HG03469 (cell line): ENCODE results near the gene FMNL1.

Experiments
- ATAC-seq: cut with Tn5 transposase; IDR thresholded peaks from one replicate; pipeline ENCODE4 v1.9.1; 2021; ENCODE audit warnings: mild to moderate bottlenecking, moderate library complexity, moderate number of reproducible peaks; ENCODE audit not compliant: unreplicated experiment

FMNL1 gene

DNA sequence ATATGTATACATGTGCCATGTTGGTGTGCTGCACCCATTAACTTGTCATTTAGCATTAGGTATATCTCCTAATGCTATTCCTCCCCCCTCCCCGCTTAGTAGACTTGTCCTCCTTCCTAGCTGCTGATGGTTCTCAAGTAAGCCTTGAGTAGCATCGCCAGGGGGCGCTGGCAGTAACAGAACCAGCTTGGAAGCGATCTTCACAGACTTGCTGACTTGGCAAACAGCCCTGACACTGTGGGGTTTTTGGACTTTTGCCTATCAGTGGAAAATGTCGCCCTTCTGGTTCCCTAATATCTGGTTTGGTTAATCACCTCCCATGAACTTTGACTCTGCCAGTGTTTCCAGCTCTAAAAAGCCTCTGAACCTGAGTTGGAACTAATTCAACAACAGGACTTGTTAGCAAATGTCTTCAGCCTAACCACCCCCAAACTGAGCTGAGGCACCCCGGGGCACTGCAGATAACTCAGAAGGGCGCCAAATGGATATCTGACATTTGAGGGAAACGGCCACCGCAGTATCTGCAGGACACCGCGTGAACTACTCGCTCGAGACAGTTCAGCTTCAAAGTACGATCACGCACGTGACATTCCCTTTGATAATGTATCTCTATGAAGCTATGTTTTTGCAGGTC lies 55.6 kb downstream of the FMNL1 start:
- ATAC-seq: no peak

DNA sequence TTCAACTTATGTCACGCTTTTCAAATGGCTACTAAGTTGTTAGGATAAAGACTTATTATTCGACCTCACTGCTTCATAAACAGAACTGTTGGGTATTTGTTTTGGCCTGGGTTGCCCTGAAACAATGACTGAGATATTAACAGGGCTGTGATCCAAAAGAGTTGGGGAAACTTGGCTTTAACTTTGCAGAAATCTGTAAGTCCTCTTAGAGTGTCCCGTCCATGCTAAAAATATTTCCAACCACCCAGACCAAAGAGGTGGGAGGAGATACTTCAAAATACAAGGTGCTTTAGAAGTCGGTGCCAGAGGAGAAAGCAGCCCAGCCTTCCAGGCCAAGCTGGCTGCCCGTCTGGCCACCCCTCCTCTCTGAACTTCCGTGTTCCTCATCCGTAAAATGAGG lies 56.3 kb downstream of the FMNL1 start:
- no peak for ATAC-seq

DNA sequence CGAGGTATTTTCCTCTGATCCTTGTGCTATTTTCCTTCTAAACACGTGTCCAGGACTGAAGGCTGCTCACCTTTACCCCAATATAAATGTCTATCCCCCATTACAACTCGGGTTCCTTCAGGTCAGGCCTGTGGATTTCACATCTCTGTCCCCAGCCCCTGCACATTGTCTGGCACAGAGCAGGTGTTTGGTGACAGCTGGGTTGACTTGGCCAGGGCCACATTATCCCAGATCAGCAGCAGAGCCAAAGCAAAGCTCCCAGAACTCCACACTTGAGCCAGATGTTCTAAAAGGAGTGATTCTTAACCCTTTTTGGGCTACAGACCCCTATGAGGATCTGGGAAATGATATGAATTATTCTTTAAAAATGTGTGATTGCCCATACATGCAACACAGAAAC lies 58.2 kb downstream of the FMNL1 start:
- no peak for ATAC-seq

DNA sequence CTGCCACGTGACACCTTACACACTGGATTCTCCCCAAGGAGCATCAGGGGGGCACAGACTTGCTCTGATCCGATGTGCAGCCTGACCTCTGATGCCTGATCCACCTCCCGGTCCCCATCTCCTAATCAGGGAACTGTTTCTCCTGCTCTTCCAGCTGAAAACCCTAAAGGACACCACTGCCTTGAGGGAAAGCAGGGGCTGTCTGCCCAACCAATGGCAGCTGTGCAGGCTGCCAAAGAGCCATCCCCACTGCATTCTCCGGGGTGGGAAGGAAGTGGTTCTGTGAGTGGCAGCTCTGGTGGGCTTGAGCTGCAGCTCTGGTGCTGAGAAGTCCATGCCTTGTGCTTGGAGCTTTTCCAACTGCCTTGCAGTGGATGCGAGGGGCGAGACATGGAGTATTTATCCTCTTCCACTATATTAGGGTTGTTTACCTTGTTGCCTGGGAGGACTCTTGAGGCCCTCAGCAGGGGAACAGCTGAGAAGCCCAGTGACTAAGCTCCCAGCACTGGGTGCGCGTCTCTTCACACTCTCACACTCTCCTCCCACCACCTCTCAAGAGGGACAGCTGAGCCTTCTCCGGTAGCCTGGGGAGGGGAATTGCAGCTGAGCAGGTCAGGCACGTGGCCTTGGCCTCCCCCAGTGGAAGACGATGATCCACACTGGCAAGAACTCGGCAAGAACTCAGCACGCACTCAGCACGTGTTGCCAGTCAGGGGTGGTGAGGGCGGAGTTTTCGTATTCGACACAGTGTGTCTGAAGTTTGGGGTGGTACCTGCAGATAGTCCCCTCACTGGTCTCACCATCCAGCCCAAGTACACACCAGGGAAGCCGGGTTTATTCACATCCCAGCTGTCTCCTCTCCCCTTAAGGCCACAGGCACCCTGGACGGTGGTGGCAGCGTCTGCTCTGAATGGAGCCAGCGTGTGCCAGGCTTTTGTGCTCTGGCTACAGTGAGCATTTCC lies 61.3 kb downstream of the FMNL1 start:
- no peak for ATAC-seq

DNA sequence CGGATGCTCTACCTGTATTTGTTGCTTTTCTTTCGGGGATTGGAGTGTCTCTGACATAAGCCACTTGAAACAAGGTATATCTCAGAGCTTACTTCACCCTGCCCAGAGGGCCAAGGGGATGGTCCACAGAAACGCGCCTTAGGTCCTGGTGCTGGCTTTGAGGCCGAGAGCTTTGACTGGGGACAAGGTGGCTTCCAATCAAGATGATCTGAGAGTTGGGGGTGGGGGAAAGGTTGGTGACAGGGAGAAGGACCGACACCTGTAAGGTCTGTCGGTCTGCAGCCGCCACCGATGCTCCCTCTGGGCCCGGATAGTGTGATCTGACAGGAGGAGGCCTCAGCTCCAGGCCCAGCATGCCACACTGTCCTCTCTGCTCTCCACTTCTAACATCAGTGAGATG lies 62.0 kb downstream of the FMNL1 start:
- ATAC-seq: no peak

DNA sequence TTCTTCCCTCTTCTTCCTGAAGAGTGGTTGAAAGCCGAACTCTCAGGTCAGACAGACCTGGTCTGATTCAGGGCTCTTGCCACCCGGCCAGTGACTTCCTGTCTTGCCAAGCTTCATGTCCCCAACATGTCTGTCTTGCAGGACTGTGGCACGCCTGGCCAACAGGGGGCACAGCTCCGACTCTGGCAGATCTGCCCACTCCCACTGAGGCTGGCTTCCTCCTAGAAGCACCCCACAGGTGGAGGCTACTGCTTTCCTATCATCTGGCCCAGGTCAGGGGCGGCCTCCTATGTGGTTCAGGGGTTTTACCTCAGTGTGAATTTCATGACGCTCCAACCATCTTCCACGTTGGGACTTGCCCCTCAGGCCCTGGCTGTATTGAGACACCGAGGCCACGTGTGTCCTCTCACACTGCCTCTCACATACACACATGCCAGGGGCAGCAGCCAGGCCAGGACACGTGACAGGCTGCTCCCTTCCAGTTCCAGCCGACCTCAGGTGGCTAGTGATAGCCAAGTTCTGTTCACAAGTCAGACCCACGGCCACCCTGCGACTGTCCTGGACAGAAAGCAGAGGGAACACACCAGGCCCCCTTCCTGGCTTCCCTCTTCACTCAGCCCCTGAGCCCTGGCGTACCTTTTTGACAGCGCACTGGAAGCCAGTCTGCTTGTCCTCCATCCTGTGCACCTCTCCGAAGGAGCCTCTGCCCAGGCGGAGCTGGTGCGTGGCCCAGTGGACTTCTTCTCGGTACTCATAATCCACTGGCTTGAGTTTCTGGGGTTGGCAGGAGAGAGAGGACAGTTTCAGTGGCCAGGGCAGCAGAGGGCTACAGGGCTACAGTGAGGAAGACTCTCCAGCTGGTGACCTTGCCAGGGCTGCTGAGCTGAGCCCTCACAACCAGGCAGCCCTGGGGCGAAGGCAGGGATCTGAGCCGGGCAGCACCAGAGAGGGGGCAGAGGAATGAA lies 62.8 kb downstream of the FMNL1 start:
- ATAC-seq: no peak

DNA sequence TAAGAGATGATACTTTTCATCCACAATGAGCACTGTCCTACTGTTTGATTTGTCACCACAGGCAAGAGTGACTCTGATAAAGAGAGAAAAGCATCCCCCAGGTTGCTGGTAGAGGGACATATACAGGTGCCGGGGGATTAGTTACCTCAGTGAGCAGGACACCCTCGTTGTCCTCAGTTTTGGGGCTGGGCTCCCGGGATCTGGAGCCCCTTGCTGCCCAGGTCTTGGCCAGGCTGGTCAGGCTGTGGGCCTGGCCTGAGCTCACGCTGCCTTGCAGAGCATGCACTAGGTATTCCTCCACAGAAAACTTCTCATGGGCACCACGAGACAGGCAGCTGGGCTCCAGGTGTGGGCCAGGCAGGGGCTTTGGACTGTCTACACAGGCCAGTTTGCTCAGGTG lies 64.6 kb downstream of the FMNL1 start:
- ATAC-seq: no peak

DNA sequence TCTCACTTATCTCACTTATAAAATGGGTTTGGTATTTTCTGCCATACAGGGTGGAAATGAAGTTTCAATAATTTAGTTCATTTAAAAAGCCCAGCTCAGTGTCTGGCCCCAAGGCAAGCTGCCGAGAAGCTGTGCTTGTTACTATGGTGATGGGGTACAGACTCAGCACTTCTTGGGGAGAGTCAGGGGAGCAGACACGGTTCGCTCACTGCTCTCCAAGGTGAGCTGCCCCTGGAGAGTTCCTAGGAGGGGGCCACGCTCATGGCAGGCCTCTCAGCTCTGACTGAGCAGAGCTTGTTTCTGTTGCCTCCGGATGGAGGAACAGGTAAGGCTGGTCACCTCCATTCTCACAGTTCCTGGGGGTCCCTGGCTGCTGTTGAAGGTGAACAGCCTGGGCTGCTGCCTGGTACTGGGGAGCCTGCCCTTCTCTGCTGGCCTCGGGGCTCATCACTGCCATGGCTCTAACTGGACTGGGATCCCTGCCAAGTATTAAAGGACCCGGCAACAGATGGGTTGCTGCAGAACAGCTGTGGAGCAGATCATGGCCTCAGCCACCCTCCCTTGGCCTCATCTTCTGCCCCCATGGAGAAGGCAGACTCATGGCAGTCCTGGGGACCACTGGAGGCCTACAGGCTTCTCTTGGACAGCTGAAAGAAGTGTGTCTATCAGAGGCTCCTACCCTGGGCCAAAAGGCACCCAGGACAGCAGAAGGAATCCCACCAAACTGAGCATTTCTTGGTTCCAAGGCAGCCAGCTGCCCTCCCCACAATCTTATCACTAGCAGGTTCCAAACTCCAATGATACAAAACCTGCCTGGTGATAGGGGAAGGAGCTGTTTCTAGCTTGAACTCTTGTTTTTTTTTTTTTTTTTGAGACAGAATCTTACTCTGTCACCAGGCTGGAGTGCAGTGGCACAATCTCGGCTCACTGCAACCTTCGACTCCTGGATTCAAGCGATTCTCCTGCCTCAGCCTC lies 66.1 kb downstream of the FMNL1 start:
- no peak for ATAC-seq

DNA sequence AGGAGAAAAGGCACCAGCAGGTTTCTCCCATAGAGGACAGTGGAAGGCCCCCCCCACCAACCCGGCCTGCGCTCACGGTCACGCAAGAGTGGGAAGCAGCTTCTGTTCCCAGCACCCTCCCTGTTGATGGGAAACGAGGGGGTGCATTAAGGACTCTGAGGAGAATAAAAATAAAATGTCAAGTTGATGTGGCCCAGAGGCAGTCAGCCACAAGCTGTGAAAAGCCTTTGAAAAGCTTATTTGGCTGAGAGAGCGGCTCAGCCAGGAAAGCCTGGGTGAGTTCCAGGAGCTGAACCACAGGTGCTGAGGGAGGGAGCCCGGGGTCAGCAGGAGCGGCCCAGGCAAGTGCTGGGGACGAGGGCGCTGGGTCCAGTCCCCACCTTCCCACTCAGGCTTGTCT lies 67.1 kb downstream of the FMNL1 start:
- no peak for ATAC-seq

DNA sequence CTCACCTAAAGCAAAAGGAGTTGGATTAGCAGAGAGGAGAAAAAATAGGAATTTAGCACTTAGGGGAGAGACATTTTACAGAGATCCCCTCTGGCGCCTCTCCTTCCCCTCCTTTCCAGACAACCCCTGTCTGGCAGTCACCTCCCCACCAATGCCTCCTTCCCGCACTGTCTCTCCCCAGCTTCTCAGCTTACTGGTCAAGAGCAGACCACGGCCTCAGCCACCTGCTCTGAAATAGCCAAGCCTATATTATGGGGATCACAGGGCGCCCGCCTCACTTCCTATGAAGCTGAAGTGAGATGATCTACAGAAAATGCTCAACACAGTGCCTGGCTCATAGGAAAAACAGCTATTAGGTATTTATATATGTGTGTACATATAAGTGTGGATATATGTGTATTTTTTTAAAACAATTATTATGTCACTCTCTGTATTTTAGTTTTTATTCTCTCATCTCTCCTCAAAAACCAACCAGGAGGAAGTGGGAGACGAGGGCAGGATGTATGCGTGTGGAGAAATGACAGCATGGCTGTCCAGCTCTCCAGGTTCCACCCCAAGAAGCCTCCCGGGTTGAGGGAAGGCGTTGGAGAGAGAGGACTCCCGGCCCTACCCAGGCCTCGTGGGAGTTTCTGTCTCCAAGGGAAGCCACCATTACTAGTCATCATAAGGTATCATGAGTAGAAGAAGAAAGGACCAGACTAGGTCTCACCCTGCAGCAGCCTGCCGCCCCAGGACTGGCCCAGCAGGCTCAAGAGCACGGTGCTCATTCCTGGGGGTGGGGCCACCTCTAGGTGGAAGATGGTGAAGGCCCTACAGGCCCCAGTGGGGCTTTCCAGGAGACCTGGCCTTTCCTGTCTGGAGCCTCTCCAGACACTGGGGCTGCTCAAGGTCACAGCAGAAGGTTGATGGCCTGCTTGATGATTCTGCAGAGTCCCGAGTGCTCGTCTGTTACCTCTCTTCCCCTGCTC lies 67.9 kb downstream of the FMNL1 start:
- ATAC-seq: no peak

DNA sequence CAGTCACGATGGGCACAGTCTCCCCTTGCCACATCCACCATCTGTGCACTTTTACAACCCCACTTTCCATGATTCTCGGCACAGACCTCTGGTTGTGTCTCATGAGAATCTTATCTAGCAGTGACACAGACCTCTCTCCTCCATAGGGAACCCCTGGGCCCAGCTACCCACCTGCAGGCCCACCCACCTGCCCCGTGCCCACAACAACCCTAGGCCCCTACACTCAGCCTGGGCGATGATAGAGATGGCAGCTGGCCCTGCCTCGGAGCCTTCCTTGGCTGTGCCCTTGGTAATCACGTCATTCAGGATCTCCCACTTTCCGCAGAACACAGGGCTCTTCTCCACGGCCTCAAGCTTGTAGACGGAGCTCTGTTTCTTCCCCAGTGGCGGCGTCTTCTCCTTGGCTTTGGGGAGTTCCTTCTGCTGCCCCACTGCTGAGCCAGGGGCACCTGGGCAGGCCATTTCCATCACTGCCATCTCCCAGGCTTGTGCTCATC lies 68.6 kb downstream of the FMNL1 start:
- ATAC-seq: no peak

DNA sequence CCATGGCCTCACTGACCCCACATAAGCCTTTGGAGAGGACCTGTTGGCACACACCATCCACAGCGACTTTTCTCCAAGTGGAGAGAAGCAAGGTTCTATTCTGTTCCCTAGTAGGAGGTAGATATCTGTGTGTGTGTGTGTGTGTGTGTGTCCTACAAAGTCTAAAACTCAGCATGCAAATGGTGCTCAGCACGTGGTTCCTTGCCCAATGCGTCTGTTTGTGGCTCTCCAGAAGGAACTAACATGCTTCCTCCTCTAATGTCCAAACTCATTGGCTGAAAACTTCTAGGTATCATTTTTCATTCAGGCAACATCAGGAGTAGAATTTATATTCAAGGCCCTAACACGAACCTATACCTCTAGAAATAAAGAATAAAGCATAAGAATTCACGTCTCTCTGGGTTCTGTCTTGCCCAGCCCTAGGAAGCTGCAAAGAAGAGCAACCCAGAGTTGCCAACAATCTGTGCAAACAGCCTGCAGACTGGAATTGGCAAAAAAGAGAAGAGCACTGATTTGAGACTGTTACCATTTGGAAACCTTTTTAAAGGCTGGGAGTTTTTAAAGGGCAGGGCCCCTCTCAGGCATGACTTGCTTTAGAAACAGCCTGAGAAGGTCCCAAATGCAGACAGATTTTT lies 69.6 kb downstream of the FMNL1 start:
- ATAC-seq: no peak

DNA sequence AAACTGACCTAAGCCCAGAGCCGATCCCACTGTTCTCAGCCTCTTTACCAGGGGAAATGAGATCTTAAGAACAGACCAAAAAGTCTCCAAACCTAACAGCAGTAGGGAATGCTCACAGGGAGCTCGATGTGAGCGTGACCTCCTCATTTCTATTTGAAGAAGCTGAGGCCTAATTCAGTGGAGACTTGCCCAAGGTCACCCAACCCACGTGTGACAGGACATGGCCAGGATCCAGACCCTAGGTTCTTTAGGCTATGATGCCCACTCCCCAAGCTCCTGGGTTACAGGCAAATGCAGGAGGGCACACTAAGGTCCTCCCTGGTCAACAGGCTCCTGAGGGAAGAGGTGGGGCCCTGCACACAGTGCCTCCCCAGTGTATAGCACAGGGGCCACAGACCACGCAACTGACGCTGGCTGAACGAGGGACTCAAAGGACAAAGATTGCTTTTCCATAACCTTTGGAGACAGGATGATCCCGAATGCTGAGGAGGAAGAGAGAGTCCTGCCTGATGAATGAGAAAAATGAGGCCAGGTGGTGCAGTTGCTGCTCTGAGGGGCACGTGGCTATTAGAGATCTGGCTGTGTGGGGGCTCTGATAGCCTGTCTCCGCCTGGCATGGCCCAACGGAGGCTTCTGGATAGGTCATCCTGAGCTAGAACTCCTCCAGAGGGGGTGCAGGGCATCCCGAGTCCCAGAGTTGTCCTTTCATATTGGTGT lies 71.2 kb downstream of the FMNL1 start:
- no peak for ATAC-seq

DNA sequence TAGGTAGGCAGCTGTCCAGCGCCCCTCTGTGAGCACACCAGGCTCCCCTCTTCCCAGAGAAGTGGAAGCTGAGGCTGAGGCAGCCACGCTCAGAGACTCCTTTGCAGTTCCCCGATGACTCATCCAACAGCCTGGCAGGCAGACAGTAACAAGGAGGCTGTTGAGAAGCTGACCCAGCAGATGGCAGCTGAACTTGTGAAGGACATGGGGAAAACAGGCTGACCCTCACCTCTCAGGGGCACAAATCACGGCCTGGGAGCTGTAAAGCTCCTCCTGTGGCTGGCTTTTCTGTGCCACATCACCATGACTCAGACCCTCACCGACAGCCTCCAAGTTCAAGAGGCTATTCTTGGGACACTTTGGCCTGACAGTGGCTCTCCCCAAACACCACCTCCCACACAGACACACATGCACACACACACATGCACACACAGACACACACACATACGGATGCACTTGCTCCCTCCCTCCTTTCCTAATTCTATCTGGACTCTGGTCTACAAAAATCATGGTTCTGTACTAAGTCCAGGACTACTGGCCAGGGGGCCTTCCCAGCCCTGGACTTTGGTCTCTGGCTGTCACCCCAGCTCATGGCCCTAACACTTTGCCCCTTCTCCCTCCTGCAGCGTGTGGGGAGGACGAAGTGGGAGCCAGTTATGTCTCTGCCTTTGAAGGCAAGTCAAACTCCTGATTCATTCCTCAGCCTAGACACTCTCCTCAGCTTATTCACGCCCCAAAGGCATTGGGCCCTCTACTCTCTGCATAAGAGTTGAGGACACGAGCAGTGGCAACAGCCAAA lies 71.9 kb downstream of the FMNL1 start:
- ATAC-seq: no peak

DNA sequence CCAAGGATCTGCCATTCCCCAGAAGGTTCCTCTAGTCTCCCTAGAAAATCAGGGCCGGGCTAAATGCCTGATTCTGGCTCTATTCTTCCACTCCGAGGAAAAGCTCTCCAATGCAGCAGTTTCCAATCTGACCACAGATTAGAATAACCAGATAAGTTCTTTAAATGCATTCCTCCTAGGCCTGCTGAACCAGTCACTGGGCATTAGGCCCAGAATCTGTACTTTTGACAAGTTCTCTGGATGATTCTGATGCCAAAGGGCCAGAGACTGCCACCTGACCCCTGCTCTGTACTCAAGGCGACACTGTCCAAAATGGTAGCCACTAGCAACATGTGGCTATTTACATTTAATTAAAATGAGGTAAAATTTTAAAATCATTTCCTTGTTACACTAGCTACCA lies 72.8 kb downstream of the FMNL1 start:
- ATAC-seq: no peak

DNA sequence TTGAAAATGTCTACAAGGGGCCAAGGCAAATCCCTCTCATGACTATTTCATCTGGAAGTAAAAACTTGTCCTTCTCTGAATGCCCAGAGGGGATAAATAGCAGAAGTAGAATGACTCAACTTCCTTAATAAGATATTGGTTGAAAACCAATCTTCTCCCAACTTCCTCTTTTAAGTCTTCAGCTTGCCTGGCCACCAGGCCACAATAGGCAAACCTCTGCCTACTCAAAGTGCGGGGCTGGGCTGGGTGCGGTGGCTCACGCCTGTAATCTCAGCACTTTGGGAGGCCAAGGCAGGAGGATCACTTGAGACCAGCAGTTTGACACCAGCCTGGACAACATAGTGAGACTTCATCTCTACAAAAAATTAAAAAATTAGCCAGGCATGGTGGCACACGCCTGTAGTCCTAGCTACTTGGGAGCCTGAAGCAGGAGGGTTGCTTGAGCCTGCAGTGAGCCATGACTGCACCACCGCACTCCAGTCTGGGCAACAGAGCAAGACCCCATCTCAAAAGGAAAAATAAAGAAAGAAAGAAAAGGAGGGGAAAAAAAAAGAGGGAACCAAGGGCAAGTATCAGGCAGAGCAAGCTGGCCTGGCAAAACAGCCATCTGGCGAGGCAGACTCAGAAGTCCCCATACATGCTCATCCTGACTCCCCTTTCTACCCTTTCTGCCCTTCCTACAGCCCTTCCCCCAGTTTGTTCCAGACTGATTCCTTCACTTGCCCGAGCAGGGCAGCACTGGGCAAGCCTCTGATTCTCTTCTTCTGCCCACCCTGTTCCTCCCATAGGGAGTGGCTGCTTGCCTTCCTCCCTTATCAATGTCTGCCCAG lies 74.5 kb downstream of the FMNL1 start:
- ATAC-seq: no peak
